SK-N-SH (cell line): ENCODE measurements around the gene ITIH5. TPM values are rescaled to one million over a fixed set of nuclear protein-coding genes. Genes with fewer than 3 reads are reported as not detected.

ENCODE experiments used
- CTCF ChIA-PET: fragments of 300-600, 350-600 bp; formaldehyde crosslinking; extraction: SDS; loops from one replicate; lab custom pipeline; 2021; lab: Yijun Ruan, JAX
- POLR2A ChIA-PET: fragments of 350-600 bp; sonication (Branson Sonifier 250); formaldehyde crosslinking; extraction: SDS; loops from one replicate; lab custom pipeline; 2020; ENCODE audit warnings: antibody characterized with exemption, inconsistent platforms; lab: Yijun Ruan, JAX
- DNase-seq: peaks from one replicate; pipeline ENCODE4 v3.0.0; 2012
- H2AFZ ChIP-seq: fragments of 200-600 bp; sonication (generic); 2 replicates; pipeline ENCODE4 v1.8.1; 2016; ENCODE audit warnings: antibody characterized with exemption, mild to moderate bottlenecking, low read depth
- H3F3A ChIP-seq: fragments of 200-600 bp; sonication (generic); replicated peaks from 2 replicates; pipeline ENCODE3; 2016; ENCODE audit warnings: antibody characterized with exemption, mild to moderate bottlenecking; ENCODE audit not compliant: insufficient read depth
- H3K27ac ChIP-seq, 2 experiments: fragments of 200-500 bp in 1 of 2; fragments of 200-600 bp in 1 of 2; sonication (Bioruptor generic) in 1 of 2; sonication (generic), shearing (Covaris generic) in 1 of 2; 2 replicates each; pipeline versions ENCODE4 v1.5.1 to v1.6.1; 2014 to 2016; ENCODE audit warnings: low read depth in 2 of 2, inconsistent platforms in 1 of 2, low read length in 1 of 2, mild to moderate bottlenecking in 1 of 2, mixed read lengths in 1 of 2
- H3K27me3 ChIP-seq: fragments of 200-600 bp; sonication (generic), shearing (Covaris generic); 2 replicates; pipeline ENCODE4 v1.6.1; 2016; ENCODE audit warnings: mixed run types; ENCODE audit not compliant: insufficient read depth
- H3K36me3 ChIP-seq, 2 experiments: fragments of 200-500 bp in 1 of 2; fragments of 200-600 bp in 1 of 2; sonication (Bioruptor generic) in 1 of 2; sonication (generic) in 1 of 2; replicated peaks in 1 of 2; 2 replicates each; pipeline versions ENCODE3 to v1.5.1; 2014 to 2016; ENCODE audit warnings: low read length in 1 of 2, mild to moderate bottlenecking in 1 of 2; ENCODE audit not compliant: insufficient read depth in 2 of 2, control insufficient read depth in 1 of 2
- H3K4me1 ChIP-seq, 2 experiments: fragments of 200-500 bp in 1 of 2; fragments of 200-600 bp in 1 of 2; sonication (Bioruptor generic) in 1 of 2; sonication (generic), shearing (Covaris generic) in 1 of 2; 2 replicates each; pipeline versions ENCODE4 v1.5.1 to v1.6.1; 2014 to 2016; ENCODE audit warnings: low read depth in 1 of 2, low read length in 1 of 2, mixed run types in 1 of 2; ENCODE audit not compliant: insufficient read depth in 2 of 2, control insufficient read depth in 1 of 2
- H3K4me2 ChIP-seq: fragments of 200-600 bp; sonication (generic), shearing (Covaris generic); 2 replicates; pipeline ENCODE4 v1.6.1; 2017; ENCODE audit warnings: mixed run types
- H3K4me3 ChIP-seq, 2 experiments: fragments of 200-500 bp in 1 of 2; fragments of 200-600 bp in 1 of 2; sonication (Bioruptor generic) in 1 of 2; sonication (generic), shearing (Covaris generic) in 1 of 2; 2 replicates each; pipeline versions ENCODE4 v1.5.1 to v1.8.1; 2014 to 2016; ENCODE audit warnings: low read depth in 2 of 2, inconsistent platforms in 1 of 2, low read length in 1 of 2, mild to moderate bottlenecking in 1 of 2, mixed read lengths in 1 of 2, moderate library complexity in 1 of 2
- H3K79me2 ChIP-seq: fragments of 200-600 bp; sonication (generic); 2 replicates; pipeline ENCODE4 v1.8.1; 2017; ENCODE audit warnings: mild to moderate bottlenecking; ENCODE audit not compliant: insufficient read depth
- H3K9ac ChIP-seq: fragments of 200-600 bp; sonication (generic); 2 replicates; pipeline ENCODE4 v1.6.1; 2017; ENCODE audit warnings: mixed run types
- H3K9me2 ChIP-seq: fragments of 200-600 bp; sonication (generic); 2 replicates; pipeline ENCODE4 v1.6.1; 2017; ENCODE audit warnings: mixed run types
- H3K9me3 ChIP-seq: fragments of 200-600 bp; sonication (generic); 2 replicates; pipeline ENCODE4 v1.6.1; 2017; ENCODE audit warnings: mixed run types, mild to moderate bottlenecking, moderate library complexity
- H4K20me1 ChIP-seq: fragments of 200-600 bp; sonication (generic); 2 replicates; pipeline ENCODE4 v1.6.1; 2017; ENCODE audit warnings: mild to moderate bottlenecking, mixed run types; ENCODE audit not compliant: insufficient read depth
- FOSL2 ChIP-seq: IDR thresholded peaks from 2 replicates; pipeline ENCODE4 v1.4.0; 2012; ENCODE audit warnings: low read depth, mild to moderate bottlenecking, moderate library complexity, borderline replicate concordance
- GABPA ChIP-seq: IDR thresholded peaks from 2 replicates; pipeline ENCODE4 v1.4.0; 2012; ENCODE audit warnings: low read depth, mild to moderate bottlenecking
- NFIC ChIP-seq: IDR thresholded peaks from 2 replicates; pipeline ENCODE4 v1.4.0; 2012; ENCODE audit warnings: borderline replicate concordance
- POLR2AphosphoS5 ChIP-seq: IDR thresholded peaks from 2 replicates; pipeline ENCODE4 v1.6.1; 2012; ENCODE audit warnings: low read depth, low read length
- RAD21 ChIP-seq: IDR thresholded peaks from 2 replicates; pipeline ENCODE4 v1.6.1; 2012; ENCODE audit warnings: mild to moderate bottlenecking, low read length
- RXRA ChIP-seq: IDR thresholded peaks from 2 replicates; pipeline ENCODE4 v1.4.0; 2012; ENCODE audit warnings: low read depth, mild to moderate bottlenecking, borderline replicate concordance
- SMC3 ChIP-seq: IDR thresholded peaks from 2 replicates; pipeline ENCODE4 v1.6.1; 2012; ENCODE audit warnings: low read depth, low read length, improper control_type of control experiment
- TAF1 ChIP-seq: IDR thresholded peaks from 2 replicates; pipeline ENCODE4 v1.6.1; 2012; ENCODE audit warnings: low read depth, mild to moderate bottlenecking, low read length, moderate library complexity, borderline replicate concordance
- TCF12 ChIP-seq: IDR thresholded peaks from 2 replicates; pipeline ENCODE4 v1.4.0; 2012
- WGBS: methylation state at CpG from one replicate; pipeline ENCODE4 v1.1.6; 2017; ENCODE audit warnings: low lambda C conversion rate; 5-methylcytosine and 5-hydroxymethylcytosine counted together
- polyA plus RNA-seq, 3 experiments: library from polyadenylated mRNA; depleted of rRNA; stranded (reverse); fragments of >200 nt; gene quantifications; 2 replicates each; pipeline ENCODE4 v1.2.3, GENCODE V29; 2012
- TF ChIP-seq, protein P1 (sequence below): fragments of 200-600 bp; sonication (generic); IDR thresholded peaks from 2 replicates; pipeline ENCODE4 v1.6.1; 2017; ENCODE audit warnings: antibody characterized with exemption, mild to moderate bottlenecking, moderate library complexity
- TF ChIP-seq, protein P2 (sequence below): IDR thresholded peaks from 2 replicates; pipeline ENCODE4 v1.4.0; 2012; ENCODE audit warnings: low read depth
- TF ChIP-seq, protein P3 (sequence below): IDR thresholded peaks from 2 replicates; pipeline ENCODE4; 2012
- TF ChIP-seq, protein P4 (sequence below): fragments of 150-350 bp; IDR thresholded peaks from 2 replicates; pipeline ENCODE4 v1.6.1; 2016; ENCODE audit warnings: mild to moderate bottlenecking, low read depth, low read length
- TF ChIP-seq, protein P5 (sequence below): IDR thresholded peaks from 2 replicates; pipeline ENCODE4 v1.6.1; 2012; ENCODE audit warnings: mild to moderate bottlenecking, low read depth, low read length, moderate library complexity

The ITIH5 gene
- polyA plus RNA-seq, 1 of the 3 experiments (the other 2 are of a cell fraction), result 0.07 TPM

DNA sequence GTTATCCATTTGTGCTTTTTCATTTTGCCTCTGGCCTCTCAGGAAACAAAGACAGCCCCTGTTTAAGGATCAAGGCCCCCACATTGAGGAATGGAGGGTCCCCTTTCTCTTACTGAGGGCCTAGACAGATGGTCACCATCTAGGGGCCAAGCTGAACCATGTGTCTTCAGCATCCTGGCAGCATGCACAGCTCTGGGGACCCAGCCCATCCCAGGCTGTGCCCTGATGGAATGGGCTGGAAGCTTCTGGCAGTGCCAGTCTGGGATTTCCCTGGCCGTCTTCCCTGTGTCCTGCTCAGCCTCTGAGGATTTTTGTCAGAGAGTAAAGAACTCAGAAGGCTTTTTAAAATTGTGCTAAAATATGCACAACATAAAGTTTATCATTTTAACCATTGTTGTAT lies 116.8 kb downstream of the ITIH5 start:
- Histone ChIP-seq H3K9me3 (no peaks in the 10 kb centered on the region), H3K9ac (no peak overlapping the region), H3K9me2 (no peaks in the 10 kb centered on the region), H3K4me2 (no peak overlapping the region), H3K4me1 (peaks cover 0 to 4% of the 10 kb centered on the region in 2 experiments; a peak in 1 of 4 replicates), H3K36me3 (no peaks in the 10 kb centered on the region), H4K20me1 (no peaks in the 10 kb centered on the region), H3K27ac (no peak overlapping the region), H3K27me3 (no peaks in the 10 kb centered on the region), H3K79me2 (no peaks in the 10 kb centered on the region), H3K4me3 (no peak overlapping the region), H3F3A (no peaks in the 10 kb centered on the region), H2AFZ (no peak overlapping the region)
- DNase-seq, result no peak
- ChIA-PET CTCF (interaction anchor here (0.6 kb wide), 1 partner anchor 180 kb away, joined by 4 read pairs; no protein-coding TSS in a partner anchor), POLR2A (no interaction called here)
- 18% methylated on average over 1 of the region's 1 CpG for WGBS
- TF ChIP-seq, protein P1, sequence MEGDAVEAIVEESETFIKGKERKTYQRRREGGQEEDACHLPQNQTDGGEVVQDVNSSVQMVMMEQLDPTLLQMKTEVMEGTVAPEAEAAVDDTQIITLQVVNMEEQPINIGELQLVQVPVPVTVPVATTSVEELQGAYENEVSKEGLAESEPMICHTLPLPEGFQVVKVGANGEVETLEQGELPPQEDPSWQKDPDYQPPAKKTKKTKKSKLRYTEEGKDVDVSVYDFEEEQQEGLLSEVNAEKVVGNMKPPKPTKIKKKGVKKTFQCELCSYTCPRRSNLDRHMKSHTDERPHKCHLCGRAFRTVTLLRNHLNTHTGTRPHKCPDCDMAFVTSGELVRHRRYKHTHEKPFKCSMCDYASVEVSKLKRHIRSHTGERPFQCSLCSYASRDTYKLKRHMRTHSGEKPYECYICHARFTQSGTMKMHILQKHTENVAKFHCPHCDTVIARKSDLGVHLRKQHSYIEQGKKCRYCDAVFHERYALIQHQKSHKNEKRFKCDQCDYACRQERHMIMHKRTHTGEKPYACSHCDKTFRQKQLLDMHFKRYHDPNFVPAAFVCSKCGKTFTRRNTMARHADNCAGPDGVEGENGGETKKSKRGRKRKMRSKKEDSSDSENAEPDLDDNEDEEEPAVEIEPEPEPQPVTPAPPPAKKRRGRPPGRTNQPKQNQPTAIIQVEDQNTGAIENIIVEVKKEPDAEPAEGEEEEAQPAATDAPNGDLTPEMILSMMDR, result no peak
- TF ChIP-seq, protein P2, sequence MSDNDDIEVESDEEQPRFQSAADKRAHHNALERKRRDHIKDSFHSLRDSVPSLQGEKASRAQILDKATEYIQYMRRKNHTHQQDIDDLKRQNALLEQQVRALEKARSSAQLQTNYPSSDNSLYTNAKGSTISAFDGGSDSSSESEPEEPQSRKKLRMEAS, result no peak
- TF ChIP-seq, protein P3, sequence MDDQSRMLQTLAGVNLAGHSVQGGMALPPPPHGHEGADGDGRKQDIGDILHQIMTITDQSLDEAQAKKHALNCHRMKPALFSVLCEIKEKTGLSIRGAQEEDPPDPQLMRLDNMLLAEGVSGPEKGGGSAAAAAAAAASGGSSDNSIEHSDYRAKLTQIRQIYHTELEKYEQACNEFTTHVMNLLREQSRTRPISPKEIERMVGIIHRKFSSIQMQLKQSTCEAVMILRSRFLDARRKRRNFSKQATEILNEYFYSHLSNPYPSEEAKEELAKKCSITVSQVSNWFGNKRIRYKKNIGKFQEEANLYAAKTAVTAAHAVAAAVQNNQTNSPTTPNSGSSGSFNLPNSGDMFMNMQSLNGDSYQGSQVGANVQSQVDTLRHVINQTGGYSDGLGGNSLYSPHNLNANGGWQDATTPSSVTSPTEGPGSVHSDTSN, result no peak
- TF ChIP-seq TAF1, result no peak
- no peak for TF ChIP-seq POLR2AphosphoS5
- TF ChIP-seq FOSL2, result no peak
- no peak for TF ChIP-seq SMC3
- TF ChIP-seq RAD21, result no peak
- TF ChIP-seq, protein P4, sequence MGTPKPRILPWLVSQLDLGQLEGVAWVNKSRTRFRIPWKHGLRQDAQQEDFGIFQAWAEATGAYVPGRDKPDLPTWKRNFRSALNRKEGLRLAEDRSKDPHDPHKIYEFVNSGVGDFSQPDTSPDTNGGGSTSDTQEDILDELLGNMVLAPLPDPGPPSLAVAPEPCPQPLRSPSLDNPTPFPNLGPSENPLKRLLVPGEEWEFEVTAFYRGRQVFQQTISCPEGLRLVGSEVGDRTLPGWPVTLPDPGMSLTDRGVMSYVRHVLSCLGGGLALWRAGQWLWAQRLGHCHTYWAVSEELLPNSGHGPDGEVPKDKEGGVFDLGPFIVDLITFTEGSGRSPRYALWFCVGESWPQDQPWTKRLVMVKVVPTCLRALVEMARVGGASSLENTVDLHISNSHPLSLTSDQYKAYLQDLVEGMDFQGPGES, result no peak
- TF ChIP-seq NFIC, result no peak
- TF ChIP-seq TCF12, result no peak

DNA sequence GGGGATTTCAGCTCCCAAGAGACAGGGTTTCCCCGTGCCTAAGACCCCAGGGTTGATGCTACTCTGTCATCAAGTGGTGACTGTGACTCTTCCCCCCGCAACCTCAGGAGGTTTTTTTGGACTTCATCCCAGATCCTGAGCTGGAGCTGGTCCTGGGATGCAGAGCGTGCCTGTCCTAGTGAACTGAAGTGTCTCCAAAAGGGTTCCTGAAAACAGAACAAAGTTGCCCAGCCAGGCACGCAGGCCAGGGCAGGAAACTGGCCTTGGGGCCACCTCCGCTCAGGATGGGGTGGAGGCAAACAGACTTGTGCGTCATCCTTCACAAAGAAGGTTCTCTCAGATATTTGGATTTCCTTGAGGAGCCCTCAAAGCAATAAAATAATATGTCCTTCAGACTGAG lies 118.9 kb downstream of the ITIH5 start:
- H2AFZ ChIP-seq, result no peak overlapping the region
- no peak for DNase-seq
- no peaks in the 10 kb centered on the region for H3F3A ChIP-seq
- POLR2A ChIA-PET, result no interaction called here
- H3K79me2 ChIP-seq, result no peaks in the 10 kb centered on the region
- H4K20me1 ChIP-seq, result no peaks in the 10 kb centered on the region
- TF ChIP-seq GABPA (no peak), RXRA (no peak)
- TF ChIP-seq, protein P5, sequence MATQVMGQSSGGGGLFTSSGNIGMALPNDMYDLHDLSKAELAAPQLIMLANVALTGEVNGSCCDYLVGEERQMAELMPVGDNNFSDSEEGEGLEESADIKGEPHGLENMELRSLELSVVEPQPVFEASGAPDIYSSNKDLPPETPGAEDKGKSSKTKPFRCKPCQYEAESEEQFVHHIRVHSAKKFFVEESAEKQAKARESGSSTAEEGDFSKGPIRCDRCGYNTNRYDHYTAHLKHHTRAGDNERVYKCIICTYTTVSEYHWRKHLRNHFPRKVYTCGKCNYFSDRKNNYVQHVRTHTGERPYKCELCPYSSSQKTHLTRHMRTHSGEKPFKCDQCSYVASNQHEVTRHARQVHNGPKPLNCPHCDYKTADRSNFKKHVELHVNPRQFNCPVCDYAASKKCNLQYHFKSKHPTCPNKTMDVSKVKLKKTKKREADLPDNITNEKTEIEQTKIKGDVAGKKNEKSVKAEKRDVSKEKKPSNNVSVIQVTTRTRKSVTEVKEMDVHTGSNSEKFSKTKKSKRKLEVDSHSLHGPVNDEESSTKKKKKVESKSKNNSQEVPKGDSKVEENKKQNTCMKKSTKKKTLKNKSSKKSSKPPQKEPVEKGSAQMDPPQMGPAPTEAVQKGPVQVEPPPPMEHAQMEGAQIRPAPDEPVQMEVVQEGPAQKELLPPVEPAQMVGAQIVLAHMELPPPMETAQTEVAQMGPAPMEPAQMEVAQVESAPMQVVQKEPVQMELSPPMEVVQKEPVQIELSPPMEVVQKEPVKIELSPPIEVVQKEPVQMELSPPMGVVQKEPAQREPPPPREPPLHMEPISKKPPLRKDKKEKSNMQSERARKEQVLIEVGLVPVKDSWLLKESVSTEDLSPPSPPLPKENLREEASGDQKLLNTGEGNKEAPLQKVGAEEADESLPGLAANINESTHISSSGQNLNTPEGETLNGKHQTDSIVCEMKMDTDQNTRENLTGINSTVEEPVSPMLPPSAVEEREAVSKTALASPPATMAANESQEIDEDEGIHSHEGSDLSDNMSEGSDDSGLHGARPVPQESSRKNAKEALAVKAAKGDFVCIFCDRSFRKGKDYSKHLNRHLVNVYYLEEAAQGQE, result no peak
- TF ChIP-seq, protein P4, result no peak
- H3K9me3 ChIP-seq, result no peaks in the 10 kb centered on the region
- CTCF ChIA-PET, result interaction anchor here (1.0 to 1.9 kb wide), 3 partner anchors 18 to 139 kb away, joined by 3 to 7 read pairs (median 6); no protein-coding TSS in a partner anchor
- H3K4me1 ChIP-seq, result peaks cover 0 to 10% of the 10 kb centered on the region in 2 experiments; a peak in 1 of 4 replicates
- H3K27ac ChIP-seq, result no peak overlapping the region
- no peaks in the 10 kb centered on the region for H3K27me3 ChIP-seq
- H3K4me3 ChIP-seq, result no peak overlapping the region
- H3K9me2 ChIP-seq, result no peaks in the 10 kb centered on the region
- 38% methylated on average over 6 of the region's 6 CpGs for WGBS
- H3K4me2 ChIP-seq, result no peak overlapping the region
- H3K9ac ChIP-seq, result no peak overlapping the region
- no peaks in the 10 kb centered on the region for H3K36me3 ChIP-seq
